Keratinocyte (primary cell): Measurements from ENCODE around the gene TTLL13. TPM values are rescaled to one million over a fixed set of nuclear protein-coding genes. Genes with fewer than 3 reads are reported as not detected.

Experiments used
- DNase-seq: peaks from one replicate; pipeline ENCODE4 v3.0.0-alpha.2; 2011; ENCODE audit warnings: low read depth, missing footprints, low spot score
- FAIRE-seq: peaks from 2 replicates; lab custom pipeline; 2011; peaks lifted over from hg19 to GRCh38; lab: Jason Lieb, UNC
- H2AFZ ChIP-seq: 2 replicates; pipeline ENCODE4 v1.6.0; 2012; ENCODE audit warnings: low read length, control low read depth, inconsistent platforms; ENCODE audit not compliant: control insufficient read depth
- H3K27ac ChIP-seq: 2 replicates; pipeline ENCODE4 v1.5.1; 2011; ENCODE audit warnings: low read length; ENCODE audit not compliant: control insufficient read depth, insufficient read depth
- H3K27me3 ChIP-seq: 3 replicates; pipeline ENCODE4 v1.6.0; 2011; ENCODE audit warnings: low read length; ENCODE audit not compliant: control insufficient read depth, insufficient read depth; ENCODE audit errors: extremely low read depth
- H3K36me3 ChIP-seq, 2 experiments: 2 replicates in 1 of 2; 3 replicates in 1 of 2; pipeline ENCODE4 v1.5.1; 2011; ENCODE audit warnings: low read length in 2 of 2, mild to moderate bottlenecking in 1 of 2; ENCODE audit not compliant: control insufficient read depth in 2 of 2, insufficient read depth in 2 of 2; ENCODE audit errors: extremely low read depth in 1 of 2
- H3K4me1 ChIP-seq: 3 replicates; pipeline ENCODE4 v1.5.1; 2011; ENCODE audit warnings: low read length; ENCODE audit not compliant: control insufficient read depth, insufficient read depth; ENCODE audit errors: extremely low read depth
- H3K4me2 ChIP-seq: 3 replicates; pipeline ENCODE4 v1.6.0; 2011; ENCODE audit warnings: low read depth, low read length; ENCODE audit not compliant: control insufficient read depth, insufficient read depth; ENCODE audit errors: extremely low read depth
- H3K4me3 ChIP-seq, 3 experiments: fragments of 200-600 bp in 1 of 3; sonication (generic) in 1 of 3; 2 replicates in 2 of 3; 3 replicates in 1 of 3; pipeline ENCODE4 v1.5.1; 2011 to 2016; ENCODE audit warnings: low read length in 3 of 3, mild to moderate bottlenecking in 3 of 3, control low read depth in 2 of 3, inconsistent platforms in 1 of 3, low read depth in 1 of 3, mixed read lengths in 1 of 3, mixed run types in 1 of 3, moderate library complexity in 1 of 3; ENCODE audit not compliant: control insufficient read depth in 2 of 3, insufficient read depth in 2 of 3; ENCODE audit errors: extremely low read depth in 1 of 3
- H3K79me2 ChIP-seq: 2 replicates; pipeline ENCODE4 v1.6.0; 2012; ENCODE audit warnings: low read length; ENCODE audit not compliant: control insufficient read depth, insufficient read depth
- H3K9ac ChIP-seq: 3 replicates; pipeline ENCODE4 v1.6.0; 2011; ENCODE audit warnings: low read length; ENCODE audit not compliant: control insufficient read depth, insufficient read depth; ENCODE audit errors: extremely low read depth
- H3K9me1 ChIP-seq: 3 replicates; pipeline ENCODE4 v1.6.0; 2011; ENCODE audit warnings: low read length; ENCODE audit not compliant: control insufficient read depth, insufficient read depth; ENCODE audit errors: extremely low read depth
- H3K9me3 ChIP-seq: 2 replicates; pipeline ENCODE4 v1.5.1; 2012; ENCODE audit warnings: low read depth, low read length; ENCODE audit not compliant: control insufficient read depth
- H4K20me1 ChIP-seq: 3 replicates; pipeline ENCODE4 v1.6.0; 2011; ENCODE audit warnings: low read length; ENCODE audit not compliant: control insufficient read depth, insufficient read depth; ENCODE audit errors: extremely low read depth
- CTCF ChIP-seq, 3 experiments: IDR thresholded peaks in 1 of 3; conservative IDR thresholded peaks in 1 of 3; optimal IDR thresholded peaks in 1 of 3; 2 replicates in 2 of 3; 3 replicates in 1 of 3; pipeline versions ENCODE3 to v1.5.1; 2011; ENCODE audit warnings: low read length in 3 of 3, mild to moderate bottlenecking in 3 of 3, moderate library complexity in 2 of 3, control low read depth in 1 of 3, inconsistent platforms in 1 of 3; ENCODE audit not compliant: insufficient read depth in 2 of 3; ENCODE audit errors: extremely low read depth in 1 of 3
- EZH2 ChIP-seq: IDR thresholded peaks from one replicate; pipeline ENCODE4 v1.6.1; 2012; ENCODE audit warnings: inconsistent platforms, mild to moderate bottlenecking, low read length, moderate library complexity
- dilution Hi-C: fragments of 300-500 bp; cut with MboI; formaldehyde crosslinking; loops from one replicate; pipeline ENCODE4 v1.7.0; 2020; ENCODE audit warnings: low sequenced_read_pairs; ENCODE audit not compliant: extremely low pct_ligation_motif_present
- polyA plus RNA-seq, 5 experiments: library from polyadenylated mRNA; depleted of rRNA in 3 of 5; stranded (reverse) in 3 of 5; stranded (forward) in 1 of 5; unstranded in 1 of 5; fragments of >200 nt; gene quantifications; 1 replicate in 1 of 5; 2 replicates in 3 of 5; 3 replicates in 1 of 5; pipeline versions ENCODE4 v1.2.1 to v1.2.3, GENCODE V29; 2011 to 2012; ENCODE audit warnings: missing spikeins in 2 of 5, low read depth in 1 of 5, low replicate concordance in 1 of 5

Gene TTLL13
- polyA plus RNA-seq, 1 donor (not counting 4 experiments of a cell fraction or from before 2014, with no cell fraction given): 0.07 TPM

- TF ChIP-seq CTCF (optimal IDR thresholded peaks at IDR 0.05 in 1 of 3, IDR thresholded peaks at IDR 0.05 in 1 of 3, conservative IDR thresholded peaks at IDR 0.05 in 1 of 3; ENCODE audit: extremely low read depth in 1 of 3, insufficient read depth in 2 of 3, low read length in 3 of 3) (no peak), EZH2 (no peak)
- no peaks in the 10 kb centered on the region for H4K20me1 ChIP-seq
- no peaks in the 10 kb centered on the region for H3K9me3 ChIP-seq
- dilution Hi-C loops: no loop called here
- H3K27me3 ChIP-seq: no peaks in the 10 kb centered on the region
- H3K9me1 ChIP-seq: peaks cover 2% of the 10 kb centered on the region
- no peaks in the 10 kb centered on the region for H3K4me1 ChIP-seq
- no peak overlapping the region for H3K9ac ChIP-seq
- H3K36me3 ChIP-seq: peaks cover 52 to 64% of the 10 kb centered on the region in 2 experiments
- no peak overlapping the region for H3K4me2 ChIP-seq
- H3K79me2 ChIP-seq: peaks cover 16% of the 10 kb centered on the region
- FAIRE-seq (no peak), DNase-seq (no peak)
- no peak overlapping the region for H2AFZ ChIP-seq
- H3K4me3 ChIP-seq: no peak overlapping the region
- H3K27ac ChIP-seq: no peak overlapping the region
Measured at GRCh38 chr15:90225047-90225446, 24.3 kb upstream of the TTLL13 start.

DNA sequence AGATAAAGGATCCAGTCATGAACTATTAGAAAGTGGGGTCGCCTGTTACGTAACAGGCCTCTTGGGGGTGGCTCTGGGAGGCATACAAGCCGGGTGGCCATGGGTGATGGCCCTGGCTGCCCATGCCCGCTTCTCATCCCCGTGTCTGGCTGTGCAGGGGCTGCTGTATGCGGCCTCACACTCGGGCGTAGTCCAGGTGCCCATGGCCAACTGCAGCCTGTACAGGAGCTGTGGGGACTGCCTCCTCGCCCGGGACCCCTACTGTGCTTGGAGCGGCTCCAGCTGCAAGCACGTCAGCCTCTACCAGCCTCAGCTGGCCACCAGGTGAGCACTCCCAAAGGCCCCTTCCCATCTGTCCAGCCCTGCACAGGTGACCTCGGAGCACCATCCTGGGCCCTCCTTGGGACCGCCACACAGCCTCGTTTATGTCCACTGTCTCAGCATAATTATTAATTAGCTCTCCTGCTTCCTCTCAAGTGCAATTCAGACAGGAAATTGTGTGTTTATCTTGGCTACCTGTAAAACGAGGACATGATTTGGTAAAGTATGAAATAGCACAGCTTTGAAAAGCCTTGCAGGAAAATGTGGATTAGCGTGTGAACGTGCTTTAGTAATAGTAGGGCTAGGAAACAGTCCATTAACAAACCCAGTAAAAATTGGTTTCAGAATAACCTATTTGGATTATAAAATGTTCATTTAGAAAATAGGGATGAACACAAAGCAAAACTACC is 23.7 kb upstream of the TTLL13 start:
- H3K4me2 ChIP-seq: no peak overlapping the region
- H3K9me1 ChIP-seq: peaks cover 2% of the 10 kb centered on the region
- no peak overlapping the region for H2AFZ ChIP-seq
- FAIRE-seq (no peak), DNase-seq (no peak)
- peaks cover 2% of the 10 kb centered on the region for H4K20me1 ChIP-seq
- dilution Hi-C loops: no loop called here
- peaks cover 5% of the 10 kb centered on the region for H3K4me1 ChIP-seq
- H3K4me3 ChIP-seq: no peak overlapping the region
- H3K9me3 ChIP-seq: no peaks in the 10 kb centered on the region
- no peaks in the 10 kb centered on the region for H3K27me3 ChIP-seq
- H3K36me3 ChIP-seq: peaks cover 55 to 68% of the 10 kb centered on the region in 2 experiments
- H3K79me2 ChIP-seq: peaks cover 16% of the 10 kb centered on the region
- no peak overlapping the region for H3K9ac ChIP-seq
- no peak overlapping the region for H3K27ac ChIP-seq
- TF ChIP-seq CTCF (optimal IDR thresholded peaks at IDR 0.05 in 1 of 3, IDR thresholded peaks at IDR 0.05 in 1 of 3, conservative IDR thresholded peaks at IDR 0.05 in 1 of 3; ENCODE audit: extremely low read depth in 1 of 3, insufficient read depth in 2 of 3, low read length in 3 of 3) (no peak), EZH2 (no peak)
